Choroid plexus epithelial cell (primary cell): ENCODE data around the gene ARPC1B.

Experiments used
- DNase-seq: peaks from one replicate; pipeline ENCODE4 v3.0.0-alpha.2; 2010; ENCODE audit warnings: low read depth
- H3K4me3 ChIP-seq: 2 replicates; pipeline ENCODE4 v1.5.1; 2011; ENCODE audit warnings: low read depth, mild to moderate bottlenecking, control low read depth, low read length, moderate library complexity
- CTCF ChIP-seq: conservative IDR thresholded peaks from 2 replicates; pipeline ENCODE4 v1.5.1; 2011; ENCODE audit warnings: low read depth, mild to moderate bottlenecking, control low read depth, inconsistent platforms, low read length, moderate library complexity

ARPC1B gene

GRCh38 chr7:99359465-99360154 is 14.9 kb upstream of the ARPC1B start:
- no peak for TF ChIP-seq CTCF
- no peak for DNase-seq
- no peak overlapping the region for H3K4me3 ChIP-seq

DNA sequence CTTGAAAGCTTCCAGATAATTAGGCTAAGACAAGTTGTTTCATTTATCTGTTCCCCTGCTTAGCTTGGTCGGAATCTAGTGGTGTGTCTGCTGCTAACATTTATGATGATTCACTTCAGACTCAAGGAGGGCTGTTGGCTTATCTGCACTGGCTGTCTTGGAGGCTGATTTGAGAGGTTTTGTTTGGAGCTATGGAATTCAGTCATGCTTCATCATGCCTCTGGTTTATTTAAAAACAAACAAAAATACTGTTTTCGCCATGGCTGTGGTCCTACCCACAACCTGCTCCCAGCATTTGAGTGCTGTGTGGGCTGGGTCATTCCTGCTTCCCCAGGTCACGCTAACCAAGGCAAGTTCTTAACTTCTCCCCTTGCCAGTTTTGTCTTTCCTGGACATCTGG is 11.7 kb upstream of the ARPC1B start:
- TF ChIP-seq CTCF = no peak

GRCh38 chr7:99363286-99363685 is 11.2 kb upstream of the ARPC1B start:
- no peak for TF ChIP-seq CTCF
- H3K4me3 ChIP-seq = no peak overlapping the region
- peak; percentile 44 for DNase-seq

More for the DNA sequence above, 11.7 kb upstream of the ARPC1B start:
- DNase-seq = peak; percentile 83
- no peak overlapping the region for H3K4me3 ChIP-seq

DNA sequence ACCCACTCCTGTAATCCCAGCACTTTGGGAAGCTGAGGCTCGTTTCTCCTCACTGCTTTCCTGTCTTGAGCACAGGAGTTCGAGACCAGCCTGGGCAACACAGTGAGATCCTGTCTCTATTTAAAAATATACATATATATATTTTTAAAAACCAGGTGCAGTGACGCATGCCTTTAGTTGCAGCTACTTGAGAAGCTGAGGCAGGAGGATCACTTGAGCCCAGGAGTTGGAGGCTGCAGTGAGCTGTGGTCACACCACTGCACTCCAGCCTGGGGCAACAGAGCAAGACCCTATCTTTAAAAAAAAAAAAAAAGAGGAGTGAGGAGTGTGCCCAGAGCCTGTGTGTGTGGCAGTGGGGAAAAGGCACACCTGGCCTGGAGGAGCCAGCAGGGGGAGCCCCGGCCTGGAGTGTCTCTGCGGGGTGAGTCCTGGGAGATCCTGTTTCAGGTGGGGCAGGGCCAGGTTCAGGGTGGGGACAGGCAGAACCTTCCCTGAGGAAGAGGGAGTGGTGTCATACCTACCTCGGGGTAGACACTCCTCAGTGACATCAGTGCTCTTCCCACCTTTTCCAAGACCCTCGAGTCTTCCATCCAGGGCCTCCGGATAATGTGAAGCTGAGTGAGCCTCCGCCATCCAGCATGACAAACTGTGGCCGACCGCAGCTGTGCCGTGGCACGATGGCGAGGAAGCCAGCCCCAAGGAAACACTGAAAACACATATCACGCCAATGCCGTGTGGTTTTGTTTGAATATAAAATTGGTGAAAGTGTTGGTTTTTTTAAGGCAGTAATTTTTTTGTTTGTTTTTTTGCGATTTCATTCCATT is 9.0 kb upstream of the ARPC1B start:
- DNase-seq = no peak
- H3K4me3 ChIP-seq = no peak overlapping the region
- TF ChIP-seq CTCF = peak; percentile 71

- H3K4me3 ChIP-seq = no peak overlapping the region
- DNase-seq = no peak
- no peak for TF ChIP-seq CTCF
These were observed 7.9 kb upstream of the ARPC1B start for GRCh38 chr7:99366646-99367045.

GRCh38 chr7:99368750-99369389 is 5.7 kb upstream of the ARPC1B start:
- H3K4me3 ChIP-seq = no peak overlapping the region
- no peak for TF ChIP-seq CTCF
- peak; percentile 39 for DNase-seq
